Suprapubic skin (tissue), 4 donors: ENCODE data around the gene CALML5. TPM values are rescaled to one million over a fixed set of nuclear protein-coding genes. Genes with fewer than 3 reads are reported as not detected.
A peak's percentile ranks its signal among the peaks of the same experiment; 100 is the strongest.

ENCODE experiments used
- DNase-seq, 2 donors: peaks; one replicate each; pipeline ENCODE4 v3.0.0-alpha.2; 2019; ENCODE audit warnings: low spot score in 2 of 2
- H3K27ac ChIP-seq: fragments of 200-600 bp; sonication (generic); one replicate; pipeline ENCODE4 v1.5.1; 2019
- H3K27me3 ChIP-seq: fragments of 200-600 bp; sonication (generic); one replicate; pipeline ENCODE4 v1.5.1; 2019
- H3K36me3 ChIP-seq: fragments of 200-600 bp; sonication (generic); one replicate; pipeline ENCODE4 v1.5.1; 2019
- H3K4me1 ChIP-seq: fragments of 200-600 bp; sonication (generic); one replicate; pipeline ENCODE4 v1.5.1; 2019
- H3K4me3 ChIP-seq: fragments of 200-600 bp; sonication (generic); one replicate; pipeline ENCODE4 v1.5.1; 2019; ENCODE audit warnings: mild to moderate bottlenecking
- H3K9me3 ChIP-seq: fragments of 200-600 bp; sonication (generic); one replicate; pipeline ENCODE4 v1.5.1; 2019
- EP300 ChIP-seq: sonication (generic); formaldehyde crosslinking; IDR thresholded peaks from one replicate; pipeline ENCODE4 v1.6.1; 2017; ENCODE audit warnings: antibody characterized with exemption
- POLR2A ChIP-seq, 2 donors: fragments of 450-650 bp; IDR thresholded peaks; one replicate each; pipeline ENCODE4 v1.6.1; 2017; ENCODE audit warnings: antibody characterized with exemption in 2 of 2, mild to moderate bottlenecking in 2 of 2, moderate library complexity in 2 of 2
- POLR2AphosphoS5 ChIP-seq, 3 donors: sonication (generic); formaldehyde crosslinking; IDR thresholded peaks; one replicate each; pipeline ENCODE4 v1.6.1; 2017; ENCODE audit warnings: antibody characterized with exemption in 3 of 3
- WGBS: methylation state at CpG from one replicate; pipeline ENCODE4 v1.1.5; 2018; 5-methylcytosine and 5-hydroxymethylcytosine counted together
- total RNA-seq, 4 donors: library from RNA; depleted of rRNA; stranded (reverse); fragments of >200 nt; gene quantifications; one replicate each; pipeline ENCODE4 v1.1.0, GENCODE V29; 2016
- TF ChIP-seq, protein P1 (sequence below), 2 donors: fragments of 200-600 bp in 1 of 2; fragments of 450-650 bp in 1 of 2; sonication (generic) in 1 of 2; IDR thresholded peaks; one replicate each; pipeline ENCODE4 v1.5.1; 2016 to 2019; ENCODE audit warnings: antibody characterized with exemption in 2 of 2, mild to moderate bottlenecking in 1 of 2, moderate library complexity in 1 of 2

CALML5 gene
- total RNA-seq, 4 donors from 2014 or later: 429 to 3,135 (median 2,230) TPM

DNA sequence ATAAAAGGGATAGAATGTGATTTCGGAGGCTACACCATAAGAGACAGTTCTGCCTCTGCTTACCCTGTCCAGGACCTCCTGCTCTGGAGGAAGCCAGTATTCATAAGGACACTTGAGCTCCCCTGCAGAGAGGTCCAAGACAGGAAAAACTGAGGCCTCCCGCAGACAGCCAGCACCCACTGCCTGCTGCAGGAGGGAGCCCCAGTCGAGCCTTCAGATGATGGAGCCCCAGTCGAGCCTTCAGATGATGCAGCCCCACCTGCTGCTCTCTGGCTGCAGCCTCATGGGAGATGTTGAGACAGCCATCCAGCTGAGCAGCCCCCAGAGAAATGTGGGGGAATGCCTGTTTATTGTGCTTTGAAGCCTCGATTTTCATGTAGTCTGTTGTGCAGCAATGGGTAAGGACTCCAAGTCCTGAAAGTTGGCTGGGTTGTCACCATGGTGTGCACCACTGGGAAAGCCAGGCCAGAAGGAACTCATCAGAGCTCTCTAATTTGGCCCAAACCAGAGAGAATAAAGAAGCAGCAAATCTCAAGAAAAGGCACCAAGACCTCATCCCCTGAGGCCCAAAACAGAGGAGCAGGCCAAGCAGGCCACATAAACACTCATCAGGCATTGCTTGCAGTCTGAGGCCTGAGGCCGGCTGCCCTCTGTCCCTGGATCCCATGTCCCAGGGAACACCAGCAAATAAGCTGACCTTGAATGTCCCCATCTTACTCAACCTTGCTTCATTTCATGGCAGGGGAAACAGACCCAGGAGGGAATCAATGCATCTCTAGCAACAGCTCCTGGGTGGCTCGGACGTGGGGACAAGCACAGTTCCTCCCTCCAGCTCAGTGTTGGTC is 30.9 kb downstream of the CALML5 start:
- H3K27ac ChIP-seq: peak overlapping the region; percentile 86
- H3K36me3 ChIP-seq: no peaks in the 10 kb centered on the region
- TF ChIP-seq POLR2AphosphoS5 (IDR thresholded peaks at IDR 0.05): no peak
- no peak for TF ChIP-seq EP300
- TF ChIP-seq, protein P1, sequence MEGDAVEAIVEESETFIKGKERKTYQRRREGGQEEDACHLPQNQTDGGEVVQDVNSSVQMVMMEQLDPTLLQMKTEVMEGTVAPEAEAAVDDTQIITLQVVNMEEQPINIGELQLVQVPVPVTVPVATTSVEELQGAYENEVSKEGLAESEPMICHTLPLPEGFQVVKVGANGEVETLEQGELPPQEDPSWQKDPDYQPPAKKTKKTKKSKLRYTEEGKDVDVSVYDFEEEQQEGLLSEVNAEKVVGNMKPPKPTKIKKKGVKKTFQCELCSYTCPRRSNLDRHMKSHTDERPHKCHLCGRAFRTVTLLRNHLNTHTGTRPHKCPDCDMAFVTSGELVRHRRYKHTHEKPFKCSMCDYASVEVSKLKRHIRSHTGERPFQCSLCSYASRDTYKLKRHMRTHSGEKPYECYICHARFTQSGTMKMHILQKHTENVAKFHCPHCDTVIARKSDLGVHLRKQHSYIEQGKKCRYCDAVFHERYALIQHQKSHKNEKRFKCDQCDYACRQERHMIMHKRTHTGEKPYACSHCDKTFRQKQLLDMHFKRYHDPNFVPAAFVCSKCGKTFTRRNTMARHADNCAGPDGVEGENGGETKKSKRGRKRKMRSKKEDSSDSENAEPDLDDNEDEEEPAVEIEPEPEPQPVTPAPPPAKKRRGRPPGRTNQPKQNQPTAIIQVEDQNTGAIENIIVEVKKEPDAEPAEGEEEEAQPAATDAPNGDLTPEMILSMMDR (IDR thresholded peaks at IDR 0.05): no peak
- TF ChIP-seq POLR2A (IDR thresholded peaks at IDR 0.05): no peak
- H3K27me3 ChIP-seq: no peaks in the 10 kb centered on the region
- H3K4me1 ChIP-seq: peaks cover 40% of the 10 kb centered on the region
- H3K4me3 ChIP-seq: no peak overlapping the region
- 83% methylated on average over 7 of the region's 8 CpGs for WGBS
- H3K9me3 ChIP-seq: no peaks in the 10 kb centered on the region
- DNase-seq: no peak

DNA sequence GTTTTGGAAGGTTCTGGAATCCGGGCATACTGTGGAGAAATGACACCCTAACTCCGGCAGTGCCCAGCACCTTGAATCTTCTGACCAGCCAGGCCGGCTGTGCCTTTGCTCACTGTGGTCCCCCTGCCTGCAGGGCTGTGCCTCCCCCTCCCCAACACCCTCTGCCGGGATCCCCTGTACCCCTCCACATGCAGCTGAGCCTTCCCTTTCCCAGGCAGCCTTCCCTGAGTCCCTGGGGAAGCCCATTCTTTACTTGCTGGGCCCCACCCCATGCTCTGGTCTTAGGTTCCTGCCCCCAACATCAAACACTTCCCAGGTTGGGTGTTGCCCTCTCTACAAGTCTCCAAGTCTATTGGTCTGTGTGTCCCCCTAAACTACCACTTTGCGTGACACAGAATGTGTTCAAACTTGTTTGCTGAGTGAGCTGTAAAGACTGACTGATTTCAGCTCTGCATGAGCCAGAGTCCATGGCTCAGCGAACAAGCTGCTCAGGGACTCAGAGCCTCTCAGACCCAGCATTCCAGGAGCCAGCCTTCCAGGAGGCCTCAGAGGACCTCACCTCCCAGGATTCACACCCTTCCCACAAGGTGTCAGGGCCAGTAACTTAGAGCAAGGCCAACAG is 31.6 kb downstream of the CALML5 start:
- Histone ChIP-seq H3K27me3 (no peaks in the 10 kb centered on the region), H3K4me3 (no peak overlapping the region), H3K36me3 (no peaks in the 10 kb centered on the region), H3K9me3 (no peaks in the 10 kb centered on the region), H3K27ac (peak overlapping the region; percentile 86), H3K4me1 (peaks cover 40% of the 10 kb centered on the region)
- TF ChIP-seq POLR2AphosphoS5 (IDR thresholded peaks at IDR 0.05): no peak
- no peak for TF ChIP-seq EP300
- no peak for TF ChIP-seq POLR2A (IDR thresholded peaks at IDR 0.05)
- TF ChIP-seq, protein P1 (IDR thresholded peaks at IDR 0.05): no peak
- WGBS: 74% methylated on average over 4 of the region's 6 CpGs
- no peak for DNase-seq

DNA sequence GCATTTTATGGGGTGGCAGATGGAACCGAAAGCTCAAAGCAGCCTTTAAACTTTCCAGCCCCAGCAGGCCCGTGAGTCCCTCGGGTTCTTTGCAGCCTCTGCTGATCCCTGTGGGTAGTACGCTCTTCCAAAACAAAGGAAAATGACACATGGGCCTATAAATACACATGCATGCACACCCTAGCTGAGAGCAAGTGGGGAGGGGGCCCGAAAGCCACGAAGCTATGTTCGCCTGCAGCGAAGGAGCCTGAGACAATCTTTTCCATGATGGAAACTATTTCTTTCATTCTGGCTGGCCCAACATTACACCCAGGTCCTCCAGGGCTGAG is 32.2 kb downstream of the CALML5 start:
- WGBS: 55% methylated on average over 8 of the region's 8 CpGs
- peak overlapping the region; percentile 86 for H3K27ac ChIP-seq
- H3K4me3 ChIP-seq: no peak overlapping the region
- H3K27me3 ChIP-seq: no peaks in the 10 kb centered on the region
- H3K36me3 ChIP-seq: no peaks in the 10 kb centered on the region
- no peak for DNase-seq
- TF ChIP-seq POLR2AphosphoS5 (IDR thresholded peaks at IDR 0.05): no peak
- TF ChIP-seq, protein P1 (IDR thresholded peaks at IDR 0.05): peak in 1 of 2 donors; percentile 1
- TF ChIP-seq EP300: no peak
- no peak for TF ChIP-seq POLR2A (IDR thresholded peaks at IDR 0.05)
- H3K4me1 ChIP-seq: peaks cover 42% of the 10 kb centered on the region
- no peaks in the 10 kb centered on the region for H3K9me3 ChIP-seq

DNA sequence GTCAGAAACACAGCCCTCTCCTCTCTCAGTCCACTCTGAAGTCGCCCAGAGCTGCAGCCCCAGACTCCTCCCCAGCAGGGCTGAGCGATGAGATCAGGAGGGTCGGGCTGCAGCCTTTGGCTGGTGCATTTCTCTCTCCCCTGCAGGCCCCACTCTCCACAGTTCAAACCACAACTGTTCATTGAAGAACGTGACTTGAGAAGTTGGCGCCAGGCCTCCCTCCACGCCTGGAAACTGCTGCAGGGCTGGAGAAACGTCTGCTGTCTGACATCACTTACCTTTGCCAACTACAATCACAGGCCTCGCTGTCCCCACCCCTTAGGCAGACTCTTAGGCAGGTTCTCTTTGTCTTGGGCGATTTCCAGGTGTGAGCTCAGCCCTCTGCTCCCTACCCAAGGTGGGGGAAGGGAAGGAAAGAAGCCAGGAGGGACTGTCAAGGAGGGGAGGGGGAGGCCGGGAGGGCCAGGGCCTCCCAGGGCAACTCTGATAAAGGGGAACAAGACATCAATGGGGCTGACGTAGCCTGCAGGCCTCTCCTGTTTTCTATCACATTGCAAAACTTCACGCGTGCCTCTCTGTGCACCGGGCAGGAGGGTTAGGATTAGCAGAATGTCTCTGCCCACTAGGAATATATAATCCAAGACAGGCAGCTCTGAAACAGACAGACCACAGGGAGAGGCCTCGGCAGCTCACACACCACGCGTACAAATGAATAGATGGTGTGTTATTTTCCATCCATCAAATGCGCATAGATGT is 32.7 kb downstream of the CALML5 start:
- Histone ChIP-seq H3K27ac (peak overlapping the region; percentile 86), H3K9me3 (no peaks in the 10 kb centered on the region), H3K4me1 (peaks cover 46% of the 10 kb centered on the region), H3K4me3 (no peak overlapping the region), H3K36me3 (no peaks in the 10 kb centered on the region), H3K27me3 (no peaks in the 10 kb centered on the region)
- 64% methylated on average over 16 of the region's 18 CpGs for WGBS
- TF ChIP-seq POLR2A (IDR thresholded peaks at IDR 0.05): no peak
- TF ChIP-seq EP300: no peak
- TF ChIP-seq, protein P1 (IDR thresholded peaks at IDR 0.05): no peak
- no peak for TF ChIP-seq POLR2AphosphoS5 (IDR thresholded peaks at IDR 0.05)
- peak in 1 of 2 donors; percentile 79 for DNase-seq
